Esophagus muscularis mucosa (tissue), 4 donors: ENCODE measurements around the gene PLAC8L1. TPM values are rescaled to one million over a fixed set of nuclear protein-coding genes. Genes with fewer than 3 reads are reported as not detected.

Source experiments
- DNase-seq: peaks from one replicate; pipeline ENCODE4 v3.0.0-alpha.2; 2017; ENCODE audit errors: extremely low spot score
- H3K27ac ChIP-seq, 4 donors: fragments of 200-600 bp; sonication (generic); replicated peaks in 1 of 4; 1 replicate in 3 of 4; 2 replicates in 1 of 4; pipeline ENCODE4 v1.5.1; 2016 to 2019; ENCODE audit warnings: mild to moderate bottlenecking in 1 of 4
- H3K27me3 ChIP-seq, 4 donors: fragments of 200-600 bp; sonication (generic); one replicate each; pipeline versions ENCODE4 v1.5.1 to v1.6.0; 2016 to 2019
- H3K36me3 ChIP-seq, 4 donors: fragments of 200-600 bp; sonication (generic); one replicate each; pipeline ENCODE4 v1.5.1; 2016 to 2019
- H3K4me1 ChIP-seq, 4 donors: fragments of 200-600 bp; sonication (generic); one replicate each; pipeline ENCODE4 v1.5.1; 2016 to 2019
- H3K4me3 ChIP-seq, 4 donors: fragments of 200-600 bp; sonication (generic); 1 replicate in 2 of 4; 2 replicates in 2 of 4; pipeline ENCODE4 v1.5.1; 2016 to 2019; ENCODE audit warnings: mild to moderate bottlenecking in 4 of 4, moderate library complexity in 1 of 4
- H3K9me3 ChIP-seq, 4 donors: fragments of 200-600 bp; sonication (generic); 1 replicate in 3 of 4; 2 replicates in 1 of 4; pipeline ENCODE4 v1.5.1; 2016 to 2019
- EP300 ChIP-seq: sonication (generic); formaldehyde crosslinking; IDR thresholded peaks from one replicate; pipeline ENCODE4 v1.6.1; 2017; ENCODE audit warnings: antibody characterized with exemption
- POLR2A ChIP-seq: fragments of 450-650 bp; IDR thresholded peaks from one replicate; pipeline ENCODE4 v1.6.1; 2017; ENCODE audit warnings: antibody characterized with exemption, moderate library complexity, mild to moderate bottlenecking, low read depth
- POLR2AphosphoS5 ChIP-seq, 2 donors: sonication (generic); formaldehyde crosslinking; IDR thresholded peaks; one replicate each; pipeline ENCODE4 v1.6.1; 2017; ENCODE audit warnings: antibody characterized with exemption in 2 of 2
- WGBS: methylation state at CpG from one replicate; pipeline ENCODE4 v1.1.5; 2018; 5-methylcytosine and 5-hydroxymethylcytosine counted together
- intact Hi-C: fragments of 100-400 bp; cut with DNase I; formaldehyde crosslinking; loops from one replicate; pipeline ENCODE4 v1.15.1; 2023
- total RNA-seq, 4 donors: library from RNA; depleted of rRNA; stranded (reverse); fragments of >200 nt; gene quantifications; one replicate each; pipeline versions ENCODE4 v1.1.0 to v1.2.1, GENCODE V29; 2016
- TF ChIP-seq, protein P1 (sequence below), 3 experiments: fragments of 200-600 bp in 2 of 3; fragments of 450-650 bp in 1 of 3; sonication (generic) in 2 of 3; IDR thresholded peaks; one replicate each; pipeline ENCODE4 v1.5.1; 2017 to 2019; ENCODE audit warnings: antibody characterized with exemption in 3 of 3, mild to moderate bottlenecking in 2 of 3, moderate library complexity in 1 of 3

The PLAC8L1 gene
- total RNA-seq, 4 donors from 2014 or later, result not detected

DNA sequence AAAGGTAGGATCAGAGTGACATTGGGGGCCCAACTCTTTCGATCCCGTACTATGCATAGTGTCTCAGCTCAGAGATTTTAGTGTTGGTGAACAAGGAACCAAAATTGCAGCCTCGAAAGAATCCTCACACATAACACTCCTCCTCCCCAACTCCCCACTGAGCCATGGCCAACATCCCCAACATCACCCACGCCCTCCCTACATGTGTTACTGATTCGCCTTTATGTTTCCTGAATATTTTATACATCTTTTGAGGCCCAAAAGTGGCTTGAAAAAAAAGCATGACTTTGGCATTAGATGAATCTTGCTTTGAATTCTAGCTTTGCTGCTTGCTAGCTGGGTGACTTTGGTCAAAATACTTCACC is 45.2 kb downstream of the PLAC8L1 start:
- no peaks in the 10 kb centered on the region for H3K9me3 ChIP-seq
- H3K4me1 ChIP-seq, result peaks cover 0 to 2% (median 0%) of the 10 kb centered on the region in 4 donors
- intact Hi-C loops, result no loop called here
- DNase-seq, result no peak
- H3K4me3 ChIP-seq, result no peak overlapping the region
- peaks cover 0 to 13% (median 0%) of the 10 kb centered on the region in 4 donors for H3K36me3 ChIP-seq
- H3K27ac ChIP-seq, result no peak overlapping the region
- H3K27me3 ChIP-seq, result no peaks in the 10 kb centered on the region
- 90% methylated on average over 5 of the region's 5 CpGs for WGBS
- no peak for TF ChIP-seq POLR2A
- TF ChIP-seq EP300, result no peak
- TF ChIP-seq POLR2AphosphoS5 (IDR thresholded peaks at IDR 0.05), result no peak

DNA sequence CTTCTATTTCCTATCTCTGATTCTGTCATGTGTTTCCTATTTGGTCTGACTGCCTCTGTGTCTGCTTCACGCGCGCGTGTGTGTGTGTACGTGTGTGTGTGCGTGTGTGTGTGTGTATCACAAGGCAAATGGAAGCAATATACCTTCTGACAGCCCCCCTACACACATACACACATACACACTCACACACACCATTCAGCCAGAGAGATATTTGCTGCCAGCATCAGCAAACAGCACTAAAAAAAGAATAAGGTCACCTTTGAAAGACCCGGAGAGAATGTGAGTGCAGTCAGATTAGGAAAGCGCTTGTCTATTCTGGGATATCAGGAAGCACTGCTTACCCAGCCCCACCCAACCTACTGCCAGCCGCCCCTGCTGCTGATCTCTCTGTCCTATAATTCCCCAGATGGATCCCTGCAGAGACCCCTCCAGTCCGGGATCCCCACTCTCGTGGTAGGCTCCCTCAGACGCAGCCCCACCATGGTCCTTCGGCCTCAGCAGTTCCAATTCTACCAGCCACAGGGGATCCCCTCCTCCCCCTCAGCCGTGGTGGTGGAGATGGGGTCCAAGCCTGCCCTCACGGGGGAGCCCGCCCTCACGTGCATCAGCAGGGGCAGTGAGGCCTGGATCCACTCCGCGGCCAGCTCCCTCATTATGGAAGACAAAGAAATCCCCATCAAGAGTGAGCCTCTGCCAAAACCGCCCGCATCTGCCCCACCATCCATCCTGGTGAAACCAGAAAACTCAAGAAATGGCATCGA is 45.7 kb downstream of the PLAC8L1 start:
- TF ChIP-seq, protein P1, sequence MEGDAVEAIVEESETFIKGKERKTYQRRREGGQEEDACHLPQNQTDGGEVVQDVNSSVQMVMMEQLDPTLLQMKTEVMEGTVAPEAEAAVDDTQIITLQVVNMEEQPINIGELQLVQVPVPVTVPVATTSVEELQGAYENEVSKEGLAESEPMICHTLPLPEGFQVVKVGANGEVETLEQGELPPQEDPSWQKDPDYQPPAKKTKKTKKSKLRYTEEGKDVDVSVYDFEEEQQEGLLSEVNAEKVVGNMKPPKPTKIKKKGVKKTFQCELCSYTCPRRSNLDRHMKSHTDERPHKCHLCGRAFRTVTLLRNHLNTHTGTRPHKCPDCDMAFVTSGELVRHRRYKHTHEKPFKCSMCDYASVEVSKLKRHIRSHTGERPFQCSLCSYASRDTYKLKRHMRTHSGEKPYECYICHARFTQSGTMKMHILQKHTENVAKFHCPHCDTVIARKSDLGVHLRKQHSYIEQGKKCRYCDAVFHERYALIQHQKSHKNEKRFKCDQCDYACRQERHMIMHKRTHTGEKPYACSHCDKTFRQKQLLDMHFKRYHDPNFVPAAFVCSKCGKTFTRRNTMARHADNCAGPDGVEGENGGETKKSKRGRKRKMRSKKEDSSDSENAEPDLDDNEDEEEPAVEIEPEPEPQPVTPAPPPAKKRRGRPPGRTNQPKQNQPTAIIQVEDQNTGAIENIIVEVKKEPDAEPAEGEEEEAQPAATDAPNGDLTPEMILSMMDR (IDR thresholded peaks at IDR 0.05), result no peak
- TF ChIP-seq POLR2AphosphoS5 (IDR thresholded peaks at IDR 0.05), result no peak
- TF ChIP-seq POLR2A, result no peak
- TF ChIP-seq EP300, result no peak
- H3K9me3 ChIP-seq, result no peaks in the 10 kb centered on the region
- no peak overlapping the region for H3K27ac ChIP-seq
- H3K4me1 ChIP-seq, result peaks cover 0 to 2% (median 0%) of the 10 kb centered on the region in 4 donors
- intact Hi-C loops, result loop anchor here (10.0 kb wide), 2 partner anchors 365 to 1855 kb away; no protein-coding TSS in a partner anchor
- 75% methylated on average over 19 of the region's 22 CpGs for WGBS
- no peaks in the 10 kb centered on the region for H3K27me3 ChIP-seq
- peaks cover 0 to 13% (median 0%) of the 10 kb centered on the region in 4 donors for H3K36me3 ChIP-seq
- no peak for DNase-seq
- H3K4me3 ChIP-seq, result no peak overlapping the region

DNA sequence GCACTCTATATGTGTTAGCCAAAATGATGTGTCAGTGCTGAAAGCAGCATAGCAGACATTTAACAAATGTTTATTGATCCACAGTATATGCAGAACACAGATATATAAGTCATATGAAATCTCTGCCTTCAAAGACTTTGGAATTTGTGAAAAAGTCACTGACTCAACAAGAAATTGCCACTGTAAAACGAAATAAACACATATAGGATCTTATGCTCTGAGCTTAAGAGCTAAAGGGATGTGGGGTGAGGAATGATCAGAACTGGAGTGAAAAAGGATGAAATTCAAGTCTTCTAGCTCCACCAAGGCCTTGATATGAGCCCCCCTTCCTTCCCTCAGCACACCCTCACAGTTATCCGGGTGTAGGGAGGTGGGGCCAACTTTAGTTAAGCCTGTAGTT is 49.9 kb downstream of the PLAC8L1 start:
- TF ChIP-seq, protein P1 (IDR thresholded peaks at IDR 0.05), result no peak
- TF ChIP-seq EP300 (no peak), POLR2AphosphoS5 (IDR thresholded peaks at IDR 0.05) (no peak)
- Histone ChIP-seq H3K27ac (no peak overlapping the region), H3K9me3 (no peaks in the 10 kb centered on the region), H3K4me1 (peaks cover 0 to 2% (median 0%) of the 10 kb centered on the region in 4 donors), H3K27me3 (no peaks in the 10 kb centered on the region), H3K36me3 (no peaks in the 10 kb centered on the region), H3K4me3 (no peak overlapping the region)
- DNase-seq, result no peak
- intact Hi-C loops, result loop anchor here (10.0 kb wide), 2 partner anchors 361 to 1851 kb away; no protein-coding TSS in a partner anchor
- 70% methylated on average over 2 of the region's 2 CpGs for WGBS

DNA sequence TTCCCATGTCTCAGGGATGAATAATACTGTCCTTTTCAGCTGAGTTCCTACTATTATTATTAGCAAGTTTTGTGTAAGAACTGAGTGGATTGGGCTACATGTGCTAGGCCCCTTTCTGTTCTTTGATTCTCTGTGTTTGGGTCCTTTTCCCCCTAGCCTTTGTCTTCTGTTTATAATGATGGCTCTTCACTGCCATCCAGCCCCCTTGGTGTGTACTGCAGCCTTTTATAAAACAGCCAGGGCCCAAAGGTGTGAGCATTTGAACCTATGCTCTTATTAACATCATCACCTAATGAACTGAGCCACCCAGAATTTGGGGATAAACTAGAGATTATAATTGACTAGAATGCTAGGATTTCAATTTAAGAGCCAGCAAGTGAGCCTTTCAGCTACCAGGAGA is 52.6 kb downstream of the PLAC8L1 start:
- intact Hi-C loops, result loop anchor here (10.0 kb wide), 2 partner anchors 358 to 1848 kb away; no protein-coding TSS in a partner anchor

GRCh38 chr5:146051678-146052077 is 53.7 kb downstream of the PLAC8L1 start:
- WGBS, result 56% methylated on average over 3 of the region's 3 CpGs
- Histone ChIP-seq H3K36me3 (no peaks in the 10 kb centered on the region), H3K27ac (no peak overlapping the region), H3K27me3 (no peaks in the 10 kb centered on the region), H3K4me1 (no peaks in the 10 kb centered on the region), H3K9me3 (no peaks in the 10 kb centered on the region), H3K4me3 (no peak overlapping the region)
- TF ChIP-seq POLR2AphosphoS5 (IDR thresholded peaks at IDR 0.05), result no peak
- no peak for DNase-seq
- intact Hi-C loops, result loop anchor here (10.0 kb wide), 2 partner anchors 357 to 1847 kb away; no protein-coding TSS in a partner anchor

More for the DNA sequence above, 52.6 kb downstream of the PLAC8L1 start:
- TF ChIP-seq POLR2AphosphoS5 (IDR thresholded peaks at IDR 0.05) (no peak), EP300 (no peak), POLR2A (no peak)
- TF ChIP-seq, protein P1 (IDR thresholded peaks at IDR 0.05), result no peak
- Histone ChIP-seq H3K9me3 (no peaks in the 10 kb centered on the region), H3K4me1 (no peaks in the 10 kb centered on the region), H3K27me3 (no peaks in the 10 kb centered on the region), H3K36me3 (no peaks in the 10 kb centered on the region), H3K4me3 (no peak overlapping the region), H3K27ac (no peak overlapping the region)
- DNase-seq, result no peak
